Thoracic aorta (tissue), 2 donors: ENCODE results near the gene KCNK3. TPM values are rescaled to one million over a fixed set of nuclear protein-coding genes. Genes with fewer than 3 reads are reported as not detected.
A peak's percentile ranks its signal among the peaks of the same experiment; 100 is the strongest.

ENCODE experiments used
- ATAC-seq: fragments of 150-250 bp; one replicate; pipeline ENCODE4 v1.8.0; 2017; ENCODE audit warnings: low read depth; ENCODE audit not compliant: insufficient number of reproducible peaks, low FRiP score
- DNase-seq: peaks from one replicate; pipeline ENCODE4 v3.0.0-alpha.2; 2020; ENCODE audit warnings: low spot score
- H3K27ac ChIP-seq, 2 donors: fragments of 200-600 bp; sonication (generic); 1 replicate in 1 of 2; 2 replicates in 1 of 2; pipeline ENCODE4 v1.5.1; 2016; ENCODE audit warnings: mild to moderate bottlenecking in 2 of 2, moderate library complexity in 2 of 2
- H3K27me3 ChIP-seq: fragments of 200-600 bp; sonication (generic); replicated peaks from 2 replicates; pipeline ENCODE4 v1.6.0; 2016; ENCODE audit warnings: mild to moderate bottlenecking; ENCODE audit not compliant: insufficient read depth
- H3K36me3 ChIP-seq: fragments of 200-600 bp; sonication (generic); one replicate; pipeline ENCODE4 v1.5.1; 2016
- H3K4me1 ChIP-seq, 2 donors: fragments of 200-600 bp; sonication (generic); 1 replicate in 1 of 2; 2 replicates in 1 of 2; pipeline versions ENCODE4 v1.5.1 to v1.6.0; 2016; ENCODE audit warnings: low read depth in 2 of 2, mild to moderate bottlenecking in 1 of 2; ENCODE audit not compliant: control insufficient read depth in 1 of 2
- H3K4me3 ChIP-seq: fragments of 200-600 bp; sonication (generic); 2 replicates; pipeline ENCODE4 v1.5.1; 2016; ENCODE audit warnings: mild to moderate bottlenecking
- H3K9me3 ChIP-seq: fragments of 200-600 bp; sonication (generic); 2 replicates; pipeline ENCODE4 v1.5.1; 2016
- CTCF ChIP-seq: fragments of 200-600 bp; sonication (generic); IDR thresholded peaks from one replicate; pipeline ENCODE4 v1.5.1; 2019; ENCODE audit warnings: antibody characterized with exemption
- total RNA-seq, 2 donors: library from RNA; depleted of rRNA; stranded (reverse); fragments of >200 nt; gene quantifications; one replicate each; pipeline versions ENCODE4 v1.1.0 to v1.2.3, GENCODE V29; 2016

Gene KCNK3
- total RNA-seq, 2 donors from 2014 or later: 6.9 to 19.6 TPM

- Histone ChIP-seq H3K4me3 (no peak overlapping the region), H3K36me3 (no peaks in the 10 kb centered on the region), H3K9me3 (no peaks in the 10 kb centered on the region), H3K4me1 (peaks cover 31 to 64% of the 10 kb centered on the region in 2 donors), H3K27me3 (no peaks in the 10 kb centered on the region), H3K27ac (no peak overlapping the region)
- TF ChIP-seq CTCF: no peak
- ATAC-seq: no peak
- DNase-seq: no peak
Observed at GRCh38 chr2:26718949-26719686, 26.6 kb downstream of the KCNK3 start.

- H3K4me1 ChIP-seq: peaks cover 35 to 71% of the 10 kb centered on the region in 2 donors
- H3K27me3 ChIP-seq: no peaks in the 10 kb centered on the region
- no peaks in the 10 kb centered on the region for H3K36me3 ChIP-seq
- no peaks in the 10 kb centered on the region for H3K9me3 ChIP-seq
- DNase-seq: peak; percentile 54
- TF ChIP-seq CTCF: no peak
- no peak overlapping the region for H3K4me3 ChIP-seq
- peak overlapping the region; percentile 84 to 96 for H3K27ac ChIP-seq
- peak; percentile 44 for ATAC-seq
Observed at GRCh38 chr2:26720322-26721114, 28.0 kb downstream of the KCNK3 start.

GRCh38 chr2:26721115-26722032, 28.9 kb downstream of the KCNK3 start:
- Histone ChIP-seq H3K4me3 (no peak overlapping the region), H3K36me3 (no peaks in the 10 kb centered on the region), H3K27ac (peak overlapping the region; percentile 84 to 96), H3K9me3 (no peaks in the 10 kb centered on the region), H3K27me3 (no peaks in the 10 kb centered on the region), H3K4me1 (peaks cover 35 to 71% of the 10 kb centered on the region in 2 donors)
- no peak for ATAC-seq
- TF ChIP-seq CTCF: no peak
- DNase-seq: no peak

- no peak for TF ChIP-seq CTCF
- Histone ChIP-seq H3K9me3 (no peaks in the 10 kb centered on the region), H3K27me3 (no peaks in the 10 kb centered on the region), H3K27ac (peak overlapping the region; percentile 84 to 96), H3K4me3 (no peak overlapping the region), H3K36me3 (peaks cover under 1% of the 10 kb centered on the region), H3K4me1 (peaks cover 35 to 71% of the 10 kb centered on the region in 2 donors)
- ATAC-seq (no peak), DNase-seq (no peak)
Observed at GRCh38 chr2:26722328-26722727, 29.8 kb downstream of the KCNK3 start.
